ENCODE results near the gene DAPK1. TPM values are rescaled to one million over a fixed set of nuclear protein-coding genes. Genes with fewer than 3 reads are reported as not detected.

DAPK1 gene
- total and polyA plus RNA-seq, 3 experiments from 2014 or later = 3.7 to 4.3 TPM; not detected in 1

GRCh38 chr9:87653941-87654340 is 156.3 kb downstream of the DAPK1 start:
- Histone ChIP-seq H3K4me3 (ENCODE audit: low read length) (no peak overlapping the region), H3K36me3 (ENCODE audit: insufficient read depth, low read length) (no peaks in the 10 kb centered on the region), H3K4me1 (ENCODE audit: insufficient read depth, low read length) (no peaks in the 10 kb centered on the region), H3K27ac (ENCODE audit: low read depth, low read length) (no peak overlapping the region), H3K27me3 (ENCODE audit: insufficient read depth, low read length, poor library complexity, severe bottlenecking) (no peaks in the 10 kb centered on the region), H3K9me3 (ENCODE audit: low read length) (no peaks in the 10 kb centered on the region)
- no peaks in the 10 kb centered on the region for H3K27me3 Mint-ChIP-seq
- no peaks in the 10 kb centered on the region for H3K4me1 Mint-ChIP-seq
- H3K4me3 Mint-ChIP-seq = no peak overlapping the region
- H3K27ac Mint-ChIP-seq = no peak overlapping the region
- ChIA-PET POLR2A (no interaction called here), CTCF (no interaction called here)
- no peak for DNase-seq
- no peaks in the 10 kb centered on the region for H3K9me3 Mint-ChIP-seq
- no peaks in the 10 kb centered on the region for H3K36me3 Mint-ChIP-seq

GRCh38 chr9:87655731-87656130 is 158.1 kb downstream of the DAPK1 start:
- Mint-ChIP-seq H3K36me3 (no peaks in the 10 kb centered on the region), H3K4me3 (no peak overlapping the region), H3K4me1 (no peaks in the 10 kb centered on the region), H3K27me3 (no peaks in the 10 kb centered on the region), H3K27ac (no peak overlapping the region), H3K9me3 (no peaks in the 10 kb centered on the region)
- Histone ChIP-seq H3K27me3 (ENCODE audit: insufficient read depth, low read length, poor library complexity, severe bottlenecking) (no peaks in the 10 kb centered on the region), H3K9me3 (ENCODE audit: low read length) (no peaks in the 10 kb centered on the region), H3K4me1 (ENCODE audit: insufficient read depth, low read length) (no peaks in the 10 kb centered on the region), H3K27ac (ENCODE audit: low read depth, low read length) (no peak overlapping the region), H3K4me3 (ENCODE audit: low read length) (no peak overlapping the region), H3K36me3 (ENCODE audit: insufficient read depth, low read length) (no peaks in the 10 kb centered on the region)
- POLR2A ChIA-PET = no interaction called here
- DNase-seq = no peak
- CTCF ChIA-PET = no interaction called here

- Histone ChIP-seq H3K4me1 (ENCODE audit: insufficient read depth, low read length) (no peaks in the 10 kb centered on the region), H3K36me3 (ENCODE audit: insufficient read depth, low read length) (no peaks in the 10 kb centered on the region), H3K27ac (ENCODE audit: low read depth, low read length) (no peak overlapping the region), H3K9me3 (ENCODE audit: low read length) (no peaks in the 10 kb centered on the region), H3K27me3 (ENCODE audit: insufficient read depth, low read length, poor library complexity, severe bottlenecking) (no peaks in the 10 kb centered on the region), H3K4me3 (ENCODE audit: low read length) (no peak overlapping the region)
- ChIA-PET POLR2A (no interaction called here), CTCF (no interaction called here)
- Mint-ChIP-seq H3K27ac (no peak overlapping the region), H3K36me3 (no peaks in the 10 kb centered on the region), H3K4me1 (no peaks in the 10 kb centered on the region), H3K27me3 (no peaks in the 10 kb centered on the region), H3K4me3 (no peak overlapping the region), H3K9me3 (no peaks in the 10 kb centered on the region)
- no peak for DNase-seq
Measured at GRCh38 chr9:87656485-87656884, 158.8 kb downstream of the DAPK1 start.

- ChIA-PET CTCF (no interaction called here), POLR2A (no interaction called here)
- no peaks in the 10 kb centered on the region for H3K27me3 Mint-ChIP-seq
- DNase-seq = no peak
- no peaks in the 10 kb centered on the region for H3K27me3 ChIP-seq (ENCODE audit: insufficient read depth, low read length, poor library complexity, severe bottlenecking)
- no peaks in the 10 kb centered on the region for H3K4me1 ChIP-seq (ENCODE audit: insufficient read depth, low read length)
- H3K27ac Mint-ChIP-seq = no peak overlapping the region
- H3K4me3 Mint-ChIP-seq = no peak overlapping the region
- H3K36me3 Mint-ChIP-seq = no peaks in the 10 kb centered on the region
- H3K27ac ChIP-seq (ENCODE audit: low read depth, low read length) = no peak overlapping the region
- no peaks in the 10 kb centered on the region for H3K9me3 ChIP-seq (ENCODE audit: low read length)
- no peaks in the 10 kb centered on the region for H3K4me1 Mint-ChIP-seq
- no peaks in the 10 kb centered on the region for H3K36me3 ChIP-seq (ENCODE audit: insufficient read depth, low read length)
- H3K9me3 Mint-ChIP-seq = no peaks in the 10 kb centered on the region
- H3K4me3 ChIP-seq (ENCODE audit: low read length) = no peak overlapping the region
Measured at GRCh38 chr9:87657190-87657589, 159.5 kb downstream of the DAPK1 start.

GRCh38 chr9:87657893-87658292 is 160.2 kb downstream of the DAPK1 start:
- Mint-ChIP-seq H3K4me3 (no peak overlapping the region), H3K9me3 (no peaks in the 10 kb centered on the region), H3K27me3 (no peaks in the 10 kb centered on the region), H3K27ac (no peak overlapping the region), H3K4me1 (no peaks in the 10 kb centered on the region), H3K36me3 (no peaks in the 10 kb centered on the region)
- H3K36me3 ChIP-seq (ENCODE audit: insufficient read depth, low read length) = no peaks in the 10 kb centered on the region
- CTCF ChIA-PET = no interaction called here
- POLR2A ChIA-PET = no interaction called here
- no peak overlapping the region for H3K27ac ChIP-seq (ENCODE audit: low read depth, low read length)
- no peak overlapping the region for H3K4me3 ChIP-seq (ENCODE audit: low read length)
- H3K4me1 ChIP-seq (ENCODE audit: insufficient read depth, low read length) = no peaks in the 10 kb centered on the region
- no peak for DNase-seq
- H3K9me3 ChIP-seq (ENCODE audit: low read length) = no peaks in the 10 kb centered on the region
- H3K27me3 ChIP-seq (ENCODE audit: insufficient read depth, low read length, poor library complexity, severe bottlenecking) = no peaks in the 10 kb centered on the region

GRCh38 chr9:87658511-87658910 is 160.8 kb downstream of the DAPK1 start:
- H3K9me3 Mint-ChIP-seq = peaks cover 0 to 4% (median 0%) of the 10 kb centered on the region in 5 donors
- Histone ChIP-seq H3K27ac (ENCODE audit: low read depth, low read length) (no peak overlapping the region), H3K27me3 (ENCODE audit: insufficient read depth, low read length, poor library complexity, severe bottlenecking) (no peaks in the 10 kb centered on the region), H3K36me3 (ENCODE audit: insufficient read depth, low read length) (no peaks in the 10 kb centered on the region), H3K4me3 (ENCODE audit: low read length) (no peak overlapping the region), H3K9me3 (ENCODE audit: low read length) (no peaks in the 10 kb centered on the region), H3K4me1 (ENCODE audit: insufficient read depth, low read length) (no peaks in the 10 kb centered on the region)
- DNase-seq = no peak
- H3K4me3 Mint-ChIP-seq = no peak overlapping the region
- ChIA-PET POLR2A (no interaction called here), CTCF (no interaction called here)
- no peak overlapping the region for H3K27ac Mint-ChIP-seq
- no peaks in the 10 kb centered on the region for H3K27me3 Mint-ChIP-seq
- H3K4me1 Mint-ChIP-seq = no peaks in the 10 kb centered on the region
- no peaks in the 10 kb centered on the region for H3K36me3 Mint-ChIP-seq

- Histone ChIP-seq H3K4me3 (ENCODE audit: low read length) (no peak overlapping the region), H3K36me3 (ENCODE audit: insufficient read depth, low read length) (no peaks in the 10 kb centered on the region), H3K27ac (ENCODE audit: low read depth, low read length) (no peak overlapping the region), H3K9me3 (ENCODE audit: low read length) (no peaks in the 10 kb centered on the region), H3K4me1 (ENCODE audit: insufficient read depth, low read length) (no peaks in the 10 kb centered on the region), H3K27me3 (ENCODE audit: insufficient read depth, low read length, poor library complexity, severe bottlenecking) (no peaks in the 10 kb centered on the region)
- ChIA-PET CTCF (no interaction called here), POLR2A (no interaction called here)
- no peak overlapping the region for H3K4me3 Mint-ChIP-seq
- DNase-seq = no peak
- peaks cover 0 to 6% (median 0%) of the 10 kb centered on the region in 5 donors for H3K9me3 Mint-ChIP-seq
- no peaks in the 10 kb centered on the region for H3K36me3 Mint-ChIP-seq
- peaks cover 3 to 4% of the 10 kb centered on the region in 2 donors for H3K27me3 Mint-ChIP-seq
- H3K4me1 Mint-ChIP-seq = no peaks in the 10 kb centered on the region
- H3K27ac Mint-ChIP-seq = no peak overlapping the region
Measured at GRCh38 chr9:87659534-87660419, 162.1 kb downstream of the DAPK1 start.

GRCh38 chr9:87661241-87661640 is 163.6 kb downstream of the DAPK1 start:
- Histone ChIP-seq H3K27ac (ENCODE audit: low read depth, low read length) (no peak overlapping the region), H3K27me3 (ENCODE audit: insufficient read depth, low read length, poor library complexity, severe bottlenecking) (no peaks in the 10 kb centered on the region), H3K4me3 (ENCODE audit: low read length) (no peak overlapping the region), H3K9me3 (ENCODE audit: low read length) (no peaks in the 10 kb centered on the region), H3K36me3 (ENCODE audit: insufficient read depth, low read length) (no peaks in the 10 kb centered on the region), H3K4me1 (ENCODE audit: insufficient read depth, low read length) (no peaks in the 10 kb centered on the region)
- ChIA-PET POLR2A (no interaction called here), CTCF (no interaction called here)
- H3K27ac Mint-ChIP-seq = no peak overlapping the region
- H3K9me3 Mint-ChIP-seq = peaks cover 0 to 6% (median 0%) of the 10 kb centered on the region in 5 donors
- no peak overlapping the region for H3K4me3 Mint-ChIP-seq
- H3K4me1 Mint-ChIP-seq = no peaks in the 10 kb centered on the region
- no peaks in the 10 kb centered on the region for H3K36me3 Mint-ChIP-seq
- H3K27me3 Mint-ChIP-seq = peaks cover 3 to 4% of the 10 kb centered on the region in 2 donors
- no peak for DNase-seq

Data from CD8-positive, alpha-beta memory T cell (primary cell).